Uterus (tissue), 4 donors: ENCODE data around the gene BACH2. TPM values are rescaled to one million over a fixed set of nuclear protein-coding genes. Genes with fewer than 3 reads are reported as not detected.
A peak's percentile ranks its signal among the peaks of the same experiment; 100 is the strongest.

Experiments used
- DNase-seq, 2 donors: peaks; one replicate each; pipeline ENCODE4 v3.0.0-alpha.2; 2019 to 2020
- H3K27ac ChIP-seq, 2 donors: fragments of 200-600 bp; sonication (generic); 1 replicate in 1 of 2; 2 replicates in 1 of 2; pipeline ENCODE4 v1.5.1; 2016 to 2018
- H3K27me3 ChIP-seq, 2 donors: fragments of 200-600 bp; sonication (generic); one replicate each; pipeline ENCODE4 v1.5.1; 2018 to 2019; ENCODE audit warnings: control low read depth in 1 of 2
- H3K36me3 ChIP-seq, 2 donors: fragments of 200-600 bp; sonication (generic); one replicate each; pipeline ENCODE4 v1.5.1; 2019; ENCODE audit warnings: control low read depth in 1 of 2
- H3K4me1 ChIP-seq, 2 donors: fragments of 200-600 bp; sonication (generic); one replicate each; pipeline ENCODE4 v1.5.1; 2018 to 2019; ENCODE audit warnings: control low read depth in 1 of 2
- H3K4me3 ChIP-seq, 2 donors: fragments of 200-600 bp; sonication (generic); 1 replicate in 1 of 2; 2 replicates in 1 of 2; pipeline ENCODE4 v1.5.1; 2018 to 2019; ENCODE audit warnings: mild to moderate bottlenecking in 1 of 2
- H3K9me3 ChIP-seq, 2 donors: fragments of 200-600 bp; sonication (generic); one replicate each; pipeline ENCODE4 v1.5.1; 2019; ENCODE audit warnings: control low read depth in 1 of 2
- CTCF ChIP-seq, 4 experiments: fragments of 200-600 bp in 2 of 4; fragments of 450-650 bp in 2 of 4; sonication (generic) in 2 of 4; IDR thresholded peaks; one replicate each; pipeline ENCODE4 v1.5.1; 2016 to 2019; ENCODE audit warnings: antibody characterized with exemption in 4 of 4, mild to moderate bottlenecking in 2 of 4, moderate library complexity in 1 of 4
- POLR2A ChIP-seq, 2 donors: fragments of 450-650 bp; IDR thresholded peaks; one replicate each; pipeline ENCODE4 v1.6.1; 2016; ENCODE audit warnings: antibody characterized with exemption in 2 of 2, mild to moderate bottlenecking in 1 of 2, moderate library complexity in 1 of 2
- intact Hi-C: fragments of 100-400 bp; cut with DNase I; formaldehyde crosslinking; loops from one replicate; pipeline ENCODE4 v1.15.1; 2023; ENCODE audit warnings: low total_unique reads
- total RNA-seq, 4 donors: library from RNA; depleted of rRNA in 3 of 4; stranded (reverse); fragments of >200 nt in 3 of 4; gene quantifications; one replicate each; pipeline versions ENCODE4 v1.1.0 to v1.2.4, GENCODE V29; 2014 to 2023
- donor health status: DM: yes; HTN: yes; CAD: no.

BACH2 gene
- total RNA-seq, 4 donors from 2014 or later: 1.3 to 15.0 (median 9.7) TPM

- no peaks in the 10 kb centered on the region for H3K4me1 ChIP-seq
- peak in 3 of 4 experiments; percentile 11 to 42 (median 26) for TF ChIP-seq CTCF (IDR thresholded peaks at IDR 0.05)
- no peak for TF ChIP-seq POLR2A (IDR thresholded peaks at IDR 0.05)
- DNase-seq: peak; percentile 43 to 49
- no peaks in the 10 kb centered on the region for H3K27me3 ChIP-seq
- peak overlapping the region; percentile 95 to 99 for H3K27ac ChIP-seq
- H3K9me3 ChIP-seq: no peaks in the 10 kb centered on the region
- intact Hi-C loops: no loop called here
- peak overlapping the region; percentile 56 to 97 for H3K4me3 ChIP-seq
- no peaks in the 10 kb centered on the region for H3K36me3 ChIP-seq
Observed at GRCh38 chr6:90294989-90295853, 1.4 kb downstream of the BACH2 start.

GRCh38 chr6:90294614-90294988, 2.0 kb downstream of the BACH2 start:
- Histone ChIP-seq H3K27ac (peak overlapping the region; percentile 95 to 99), H3K9me3 (no peaks in the 10 kb centered on the region), H3K27me3 (no peaks in the 10 kb centered on the region), H3K4me1 (no peaks in the 10 kb centered on the region), H3K36me3 (no peaks in the 10 kb centered on the region), H3K4me3 (peak overlapping the region; percentile 56 to 97)
- intact Hi-C loops: no loop called here
- DNase-seq: peak in 1 of 2 donors; percentile 25
- no peak for TF ChIP-seq POLR2A (IDR thresholded peaks at IDR 0.05)
- no peak for TF ChIP-seq CTCF (IDR thresholded peaks at IDR 0.05)

- TF ChIP-seq CTCF (IDR thresholded peaks at IDR 0.05) (no peak), POLR2A (IDR thresholded peaks at IDR 0.05) (no peak)
- intact Hi-C loops: no loop called here
- Histone ChIP-seq H3K4me3 (peak overlapping the region in 1 of 2 donors; percentile 97), H3K36me3 (no peaks in the 10 kb centered on the region), H3K9me3 (no peaks in the 10 kb centered on the region), H3K27ac (no peak overlapping the region), H3K27me3 (no peaks in the 10 kb centered on the region), H3K4me1 (peaks cover 0 to 3% of the 10 kb centered on the region in 2 donors)
- no peak for DNase-seq
Observed at GRCh38 chr6:90294008-90294511, 2.6 kb downstream of the BACH2 start.

GRCh38 chr6:90293319-90293953, 3.2 kb downstream of the BACH2 start:
- H3K27me3 ChIP-seq: no peaks in the 10 kb centered on the region
- no peaks in the 10 kb centered on the region for H3K36me3 ChIP-seq
- intact Hi-C loops: no loop called here
- TF ChIP-seq POLR2A (IDR thresholded peaks at IDR 0.05) (no peak), CTCF (IDR thresholded peaks at IDR 0.05) (no peak)
- no peak for DNase-seq
- no peak overlapping the region for H3K4me3 ChIP-seq
- H3K4me1 ChIP-seq: peaks cover 0 to 4% of the 10 kb centered on the region in 2 donors
- H3K27ac ChIP-seq: no peak overlapping the region
- no peaks in the 10 kb centered on the region for H3K9me3 ChIP-seq

GRCh38 chr6:90291565-90291964, 5.1 kb downstream of the BACH2 start:
- no peak overlapping the region for H3K4me3 ChIP-seq
- DNase-seq: no peak
- TF ChIP-seq POLR2A (IDR thresholded peaks at IDR 0.05) (no peak), CTCF (IDR thresholded peaks at IDR 0.05) (no peak)
- no peaks in the 10 kb centered on the region for H3K27me3 ChIP-seq
- peaks cover 0 to 4% of the 10 kb centered on the region in 2 donors for H3K4me1 ChIP-seq
- no peaks in the 10 kb centered on the region for H3K36me3 ChIP-seq
- intact Hi-C loops: no loop called here
- H3K27ac ChIP-seq: no peak overlapping the region
- H3K9me3 ChIP-seq: no peaks in the 10 kb centered on the region
